T1000 (cell line): Measurements from ENCODE around the gene DAZAP1.
"Not testable (repeated sequence)": the region's sequence is repeated elsewhere in the genome, so short reads cannot be mapped to it uniquely, and the experiment has no call there.

Experiments used
- DNase-seq: peaks from one replicate; lab custom pipeline; 2025; ENCODE audit warnings: mixed read lengths; lab: John Stamatoyannopoulos, UW

Gene DAZAP1

GRCh38 chr19:1473085-1473851 lies 65.9 kb downstream of the DAZAP1 start:
- DNase-seq = no peak

- no peak for DNase-seq
These were observed 66.8 kb downstream of the DAZAP1 start for GRCh38 chr19:1474011-1474764.

GRCh38 chr19:1474765-1475351 lies 67.5 kb downstream of the DAZAP1 start:
- DNase-seq = no peak

GRCh38 chr19:1475751-1476437 lies 68.5 kb downstream of the DAZAP1 start:
- DNase-seq = no peak

- DNase-seq = not testable (repeated sequence)
These were observed 69.7 kb downstream of the DAZAP1 start for GRCh38 chr19:1477056-1477455.

- peak; percentile 93 for DNase-seq
These were observed 71.7 kb downstream of the DAZAP1 start, which contains the start of gene C19orf25 for GRCh38 chr19:1478934-1479707. C19orf25 (minus strand) TSS chr19:1479215; CDS start chr19:1478903, 312 bp downstream.

GRCh38 chr19:1481224-1481892 lies 74.0 kb downstream of the DAZAP1 start:
- DNase-seq = no peak

- DNase-seq = no peak
These were observed 74.5 kb downstream of the DAZAP1 start for GRCh38 chr19:1481893-1482360.

- DNase-seq = no peak
These were observed 75.2 kb downstream of the DAZAP1 start for GRCh38 chr19:1482361-1483130.

GRCh38 chr19:1483131-1483978 lies 76.0 kb downstream of the DAZAP1 start:
- DNase-seq = no peak

- DNase-seq = no peak
These were observed 76.6 kb downstream of the DAZAP1 start for GRCh38 chr19:1483979-1484428.
